ENCODE results near the gene PTPN18.

GRCh38 chr2:130345611-130346010, 10.2 kb upstream of the PTPN18 start:
- TF ChIP-seq CTCF (IDR thresholded peaks at IDR 0.05) (no peak), POLR2A (IDR thresholded peaks at IDR 0.05) (no peak)
